Liver (tissue), 9 donors: ENCODE data around the gene SEMA4F. TPM values are rescaled to one million over a fixed set of nuclear protein-coding genes. Genes with fewer than 3 reads are reported as not detected.

Source experiments
- DNase-seq: peaks from one replicate; pipeline ENCODE4 v3.0.0-alpha.2; 2017; ENCODE audit warnings: low spot score
- H3K27ac ChIP-seq, 2 donors: one replicate each; pipeline ENCODE4 v1.7.0; 2013; ENCODE audit warnings: inconsistent platforms in 2 of 2, low read length in 2 of 2, control low read depth in 1 of 2, low read depth in 1 of 2, mild to moderate bottlenecking in 1 of 2
- H3K27me3 ChIP-seq, 4 donors: one replicate each; pipeline versions ENCODE4 v1.6.1 to v1.7.0; 2013; ENCODE audit warnings: low read length in 3 of 4, inconsistent platforms in 1 of 4, mild to moderate bottlenecking in 1 of 4, moderate library complexity in 1 of 4; ENCODE audit not compliant: control insufficient read depth in 4 of 4, insufficient read depth in 4 of 4
- H3K36me3 ChIP-seq, 4 donors: one replicate each; pipeline versions ENCODE4 v1.6.1 to v1.7.0; 2013; ENCODE audit warnings: low read length in 3 of 4, mild to moderate bottlenecking in 3 of 4, low read depth in 1 of 4, moderate library complexity in 1 of 4; ENCODE audit not compliant: control insufficient read depth in 4 of 4, insufficient read depth in 3 of 4
- H3K4me1 ChIP-seq, 4 donors: one replicate each; pipeline versions ENCODE4 v1.6.1 to v1.7.0; 2013; ENCODE audit warnings: low read length in 3 of 4, mild to moderate bottlenecking in 3 of 4, moderate library complexity in 1 of 4; ENCODE audit not compliant: control insufficient read depth in 4 of 4, insufficient read depth in 4 of 4
- H3K4me3 ChIP-seq, 3 donors: one replicate each; pipeline versions ENCODE4 v1.6.1 to v1.7.0; 2013; ENCODE audit warnings: low read length in 3 of 3, control low read depth in 1 of 3, low read depth in 1 of 3, mild to moderate bottlenecking in 1 of 3
- H3K9ac ChIP-seq, 2 donors: one replicate each; pipeline ENCODE4 v1.7.0; 2013; ENCODE audit warnings: low read length in 2 of 2, mild to moderate bottlenecking in 2 of 2, moderate library complexity in 2 of 2, control low read depth in 1 of 2, low read depth in 1 of 2
- H3K9me3 ChIP-seq, 4 donors: one replicate each; pipeline versions ENCODE4 v1.6.1 to v1.7.0; 2013; ENCODE audit warnings: low read length in 3 of 4; ENCODE audit not compliant: control insufficient read depth in 4 of 4
- ATF3 ChIP-seq: IDR thresholded peaks from 2 replicates; pipeline ENCODE4 v1.6.1; 2016; ENCODE audit warnings: antibody characterized with exemption
- FOXA1 ChIP-seq: IDR thresholded peaks from 2 replicates; pipeline ENCODE4 v1.6.1; 2016; ENCODE audit warnings: antibody characterized with exemption
- FOXA2 ChIP-seq: IDR thresholded peaks from 2 replicates; pipeline ENCODE4 v1.6.1; 2016; ENCODE audit warnings: antibody characterized with exemption
- GABPA ChIP-seq, 2 donors: IDR thresholded peaks in 1 of 2; conservative IDR thresholded peaks in 1 of 2; 2 replicates each; pipeline ENCODE4 v1.6.1; 2016; ENCODE audit warnings: antibody characterized with exemption in 2 of 2, mild to moderate bottlenecking in 1 of 2, moderate library complexity in 1 of 2
- HNF4A ChIP-seq, 2 donors: conservative IDR thresholded peaks; 2 replicates each; pipeline ENCODE4 v1.6.1; 2016; ENCODE audit warnings: antibody characterized with exemption in 2 of 2, mild to moderate bottlenecking in 2 of 2
- HNF4G ChIP-seq: IDR thresholded peaks from 2 replicates; pipeline ENCODE4 v1.6.1; 2016; ENCODE audit warnings: antibody characterized with exemption
- JUND ChIP-seq, 2 donors: IDR thresholded peaks; 2 replicates each; pipeline ENCODE4 v1.6.1; 2016; ENCODE audit warnings: antibody characterized with exemption in 2 of 2
- RAD21 ChIP-seq, 2 donors: IDR thresholded peaks; 2 replicates each; pipeline ENCODE4 v1.6.1; 2016; ENCODE audit warnings: antibody characterized with exemption in 2 of 2, mild to moderate bottlenecking in 2 of 2
- RXRA ChIP-seq, 2 donors: IDR thresholded peaks; 2 replicates each; pipeline ENCODE4 v1.6.1; 2017 to 2018; ENCODE audit warnings: antibody characterized with exemption in 2 of 2, mild to moderate bottlenecking in 1 of 2
- SP1 ChIP-seq: IDR thresholded peaks from 2 replicates; pipeline ENCODE4 v1.6.1; 2018; ENCODE audit warnings: antibody characterized with exemption, mild to moderate bottlenecking
- TAF1 ChIP-seq: conservative IDR thresholded peaks from 2 replicates; pipeline ENCODE4 v1.6.1; 2016; ENCODE audit warnings: antibody characterized with exemption, mild to moderate bottlenecking
- YY1 ChIP-seq: IDR thresholded peaks from 2 replicates; pipeline ENCODE4 v1.6.1; 2016; ENCODE audit warnings: antibody characterized with exemption, mild to moderate bottlenecking
- WGBS: extraction: QIAGEN DNeasy Blood & Tissue Kit; methylation state at CpG from one replicate; pipeline ENCODE4 v1.1.7; 2013; 5-methylcytosine and 5-hydroxymethylcytosine counted together
- polyA plus RNA-seq, 2 donors: library from polyadenylated mRNA; stranded (reverse) in 1 of 2; unstranded in 1 of 2; fragments of 200-250 nt in 1 of 2; fragments of >200 nt in 1 of 2; fragmentation: Nextera tagmentation in 1 of 2; extraction: Ambion mirVana in 1 of 2; gene quantifications; one replicate each; pipeline versions ENCODE4 v1.2.1 to v1.2.3, GENCODE V29; 2013 to 2015
- total RNA-seq, 2 donors: library from RNA; depleted of rRNA; stranded (reverse); fragments of >200 nt; gene quantifications; one replicate each; pipeline ENCODE4 v1.2.3, GENCODE V29; 2014
- TF ChIP-seq, protein P1 (sequence below): IDR thresholded peaks from 2 replicates; pipeline ENCODE4 v1.6.1; 2016; ENCODE audit warnings: antibody characterized with exemption
- TF ChIP-seq, protein P2 (sequence below): IDR thresholded peaks from 2 replicates; pipeline ENCODE4 v1.6.1; 2016; ENCODE audit warnings: antibody characterized with exemption
- TF ChIP-seq, protein P3 (sequence below): fragments of 150-350 bp; IDR thresholded peaks from 2 replicates; pipeline ENCODE4 v1.5.1; 2017; ENCODE audit warnings: improper control_type of control experiment, low read depth, low read length; ENCODE audit not compliant: missing input control
- TF ChIP-seq, protein P4 (sequence below): IDR thresholded peaks from 2 replicates; pipeline ENCODE4 v1.6.1; 2016; ENCODE audit warnings: antibody characterized with exemption, mild to moderate bottlenecking
- donor health status: healthy.
- donor health status: healthy.
- donor health status: healthy.
- donor health status: healthy.
- donor health status: healthy.

Gene SEMA4F
- total and polyA plus RNA-seq, 4 donors = 0.57 to 1.1 (median 0.96) TPM

GRCh38 chr2:74728842-74729241, 74.8 kb downstream of the SEMA4F start:
- no peak for DNase-seq
- Histone ChIP-seq H3K27ac (no peak overlapping the region), H3K9ac (no peak overlapping the region), H3K36me3 (no peaks in the 10 kb centered on the region), H3K27me3 (peaks cover 0 to 4% (median 0%) of the 10 kb centered on the region in 4 donors), H3K4me3 (no peak overlapping the region), H3K9me3 (no peaks in the 10 kb centered on the region), H3K4me1 (no peaks in the 10 kb centered on the region)
- TF ChIP-seq, protein P1, sequence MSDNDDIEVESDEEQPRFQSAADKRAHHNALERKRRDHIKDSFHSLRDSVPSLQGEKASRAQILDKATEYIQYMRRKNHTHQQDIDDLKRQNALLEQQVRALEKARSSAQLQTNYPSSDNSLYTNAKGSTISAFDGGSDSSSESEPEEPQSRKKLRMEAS = no peak
- TF ChIP-seq RXRA (IDR thresholded peaks at IDR 0.05) = no peak
- no peak for TF ChIP-seq FOXA2
- TF ChIP-seq TAF1 = no peak
- TF ChIP-seq FOXA1 = no peak
- TF ChIP-seq, protein P2, sequence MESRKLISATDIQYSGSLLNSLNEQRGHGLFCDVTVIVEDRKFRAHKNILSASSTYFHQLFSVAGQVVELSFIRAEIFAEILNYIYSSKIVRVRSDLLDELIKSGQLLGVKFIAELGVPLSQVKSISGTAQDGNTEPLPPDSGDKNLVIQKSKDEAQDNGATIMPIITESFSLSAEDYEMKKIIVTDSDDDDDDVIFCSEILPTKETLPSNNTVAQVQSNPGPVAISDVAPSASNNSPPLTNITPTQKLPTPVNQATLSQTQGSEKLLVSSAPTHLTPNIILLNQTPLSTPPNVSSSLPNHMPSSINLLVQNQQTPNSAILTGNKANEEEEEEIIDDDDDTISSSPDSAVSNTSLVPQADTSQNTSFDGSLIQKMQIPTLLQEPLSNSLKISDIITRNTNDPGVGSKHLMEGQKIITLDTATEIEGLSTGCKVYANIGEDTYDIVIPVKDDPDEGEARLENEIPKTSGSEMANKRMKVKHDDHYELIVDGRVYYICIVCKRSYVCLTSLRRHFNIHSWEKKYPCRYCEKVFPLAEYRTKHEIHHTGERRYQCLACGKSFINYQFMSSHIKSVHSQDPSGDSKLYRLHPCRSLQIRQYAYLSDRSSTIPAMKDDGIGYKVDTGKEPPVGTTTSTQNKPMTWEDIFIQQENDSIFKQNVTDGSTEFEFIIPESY = no peak
- TF ChIP-seq RAD21 (IDR thresholded peaks at IDR 0.05) = no peak
- TF ChIP-seq HNF4A (conservative IDR thresholded peaks at IDR 0.05) = no peak
- TF ChIP-seq ATF3 = no peak
- no peak for TF ChIP-seq GABPA (IDR thresholded peaks at IDR 0.05 in 1 of 2, conservative IDR thresholded peaks at IDR 0.05 in 1 of 2)
- TF ChIP-seq SP1 = no peak
- TF ChIP-seq HNF4G = no peak
- no peak for TF ChIP-seq JUND (IDR thresholded peaks at IDR 0.05)
- 50% methylated on average over 2 of the region's 2 CpGs for WGBS

DNA sequence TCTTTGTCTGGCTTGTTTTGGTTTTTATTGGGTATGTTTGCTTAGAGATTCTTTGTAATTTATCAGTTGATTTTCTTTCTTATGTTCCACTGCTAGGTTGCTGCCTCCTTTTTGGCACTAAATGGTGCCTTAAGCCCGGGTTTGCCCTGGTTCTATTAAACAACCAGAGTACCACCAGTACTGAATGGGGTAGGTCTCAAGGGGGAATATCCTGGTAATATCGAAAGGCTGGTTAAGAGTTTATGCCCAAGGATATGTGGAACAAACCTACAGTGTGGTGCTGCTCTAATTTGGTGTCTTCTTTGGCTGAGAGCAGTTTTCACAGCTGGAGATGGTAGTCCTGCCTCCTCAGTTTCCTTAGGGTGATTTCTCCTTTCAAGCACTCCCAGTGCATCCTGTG, 76.5 kb downstream of the SEMA4F start:
- H3K27me3 ChIP-seq = peaks cover 0 to 4% (median 0%) of the 10 kb centered on the region in 4 donors
- no peak for DNase-seq
- H3K36me3 ChIP-seq = no peaks in the 10 kb centered on the region
- WGBS = 81% methylated on average over 2 of the region's 2 CpGs
- no peaks in the 10 kb centered on the region for H3K4me1 ChIP-seq
- TF ChIP-seq, protein P3, sequence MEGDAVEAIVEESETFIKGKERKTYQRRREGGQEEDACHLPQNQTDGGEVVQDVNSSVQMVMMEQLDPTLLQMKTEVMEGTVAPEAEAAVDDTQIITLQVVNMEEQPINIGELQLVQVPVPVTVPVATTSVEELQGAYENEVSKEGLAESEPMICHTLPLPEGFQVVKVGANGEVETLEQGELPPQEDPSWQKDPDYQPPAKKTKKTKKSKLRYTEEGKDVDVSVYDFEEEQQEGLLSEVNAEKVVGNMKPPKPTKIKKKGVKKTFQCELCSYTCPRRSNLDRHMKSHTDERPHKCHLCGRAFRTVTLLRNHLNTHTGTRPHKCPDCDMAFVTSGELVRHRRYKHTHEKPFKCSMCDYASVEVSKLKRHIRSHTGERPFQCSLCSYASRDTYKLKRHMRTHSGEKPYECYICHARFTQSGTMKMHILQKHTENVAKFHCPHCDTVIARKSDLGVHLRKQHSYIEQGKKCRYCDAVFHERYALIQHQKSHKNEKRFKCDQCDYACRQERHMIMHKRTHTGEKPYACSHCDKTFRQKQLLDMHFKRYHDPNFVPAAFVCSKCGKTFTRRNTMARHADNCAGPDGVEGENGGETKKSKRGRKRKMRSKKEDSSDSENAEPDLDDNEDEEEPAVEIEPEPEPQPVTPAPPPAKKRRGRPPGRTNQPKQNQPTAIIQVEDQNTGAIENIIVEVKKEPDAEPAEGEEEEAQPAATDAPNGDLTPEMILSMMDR = no peak
- no peak for TF ChIP-seq GABPA (IDR thresholded peaks at IDR 0.05 in 1 of 2, conservative IDR thresholded peaks at IDR 0.05 in 1 of 2)
- TF ChIP-seq, protein P2 = no peak
- TF ChIP-seq YY1 = no peak
- TF ChIP-seq, protein P4, sequence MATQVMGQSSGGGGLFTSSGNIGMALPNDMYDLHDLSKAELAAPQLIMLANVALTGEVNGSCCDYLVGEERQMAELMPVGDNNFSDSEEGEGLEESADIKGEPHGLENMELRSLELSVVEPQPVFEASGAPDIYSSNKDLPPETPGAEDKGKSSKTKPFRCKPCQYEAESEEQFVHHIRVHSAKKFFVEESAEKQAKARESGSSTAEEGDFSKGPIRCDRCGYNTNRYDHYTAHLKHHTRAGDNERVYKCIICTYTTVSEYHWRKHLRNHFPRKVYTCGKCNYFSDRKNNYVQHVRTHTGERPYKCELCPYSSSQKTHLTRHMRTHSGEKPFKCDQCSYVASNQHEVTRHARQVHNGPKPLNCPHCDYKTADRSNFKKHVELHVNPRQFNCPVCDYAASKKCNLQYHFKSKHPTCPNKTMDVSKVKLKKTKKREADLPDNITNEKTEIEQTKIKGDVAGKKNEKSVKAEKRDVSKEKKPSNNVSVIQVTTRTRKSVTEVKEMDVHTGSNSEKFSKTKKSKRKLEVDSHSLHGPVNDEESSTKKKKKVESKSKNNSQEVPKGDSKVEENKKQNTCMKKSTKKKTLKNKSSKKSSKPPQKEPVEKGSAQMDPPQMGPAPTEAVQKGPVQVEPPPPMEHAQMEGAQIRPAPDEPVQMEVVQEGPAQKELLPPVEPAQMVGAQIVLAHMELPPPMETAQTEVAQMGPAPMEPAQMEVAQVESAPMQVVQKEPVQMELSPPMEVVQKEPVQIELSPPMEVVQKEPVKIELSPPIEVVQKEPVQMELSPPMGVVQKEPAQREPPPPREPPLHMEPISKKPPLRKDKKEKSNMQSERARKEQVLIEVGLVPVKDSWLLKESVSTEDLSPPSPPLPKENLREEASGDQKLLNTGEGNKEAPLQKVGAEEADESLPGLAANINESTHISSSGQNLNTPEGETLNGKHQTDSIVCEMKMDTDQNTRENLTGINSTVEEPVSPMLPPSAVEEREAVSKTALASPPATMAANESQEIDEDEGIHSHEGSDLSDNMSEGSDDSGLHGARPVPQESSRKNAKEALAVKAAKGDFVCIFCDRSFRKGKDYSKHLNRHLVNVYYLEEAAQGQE = no peak
- no peak overlapping the region for H3K27ac ChIP-seq
- H3K9ac ChIP-seq = no peak overlapping the region
- H3K4me3 ChIP-seq = no peak overlapping the region
- H3K9me3 ChIP-seq = no peaks in the 10 kb centered on the region
